Skin of body (tissue), 2 donors: ENCODE data around the gene MPPE1. TPM values are rescaled to one million over a fixed set of nuclear protein-coding genes. Genes with fewer than 3 reads are reported as not detected.
"Not testable (repeated sequence)": the region's sequence is repeated elsewhere in the genome, so short reads cannot be mapped to it uniquely, and the experiment has no call there.

Source experiments
- DNase-seq: peaks from one replicate; lab custom pipeline; 2025; lab: John Stamatoyannopoulos, UW
- total RNA-seq: library from RNA; depleted of rRNA; stranded (reverse); fragments of >200 nt; gene quantifications from one replicate; pipeline ENCODE4 v1.2.3, GENCODE V29; 2014

Gene MPPE1
- total RNA-seq, 1 donor from 2014 or later = 22.7 TPM

DNA sequence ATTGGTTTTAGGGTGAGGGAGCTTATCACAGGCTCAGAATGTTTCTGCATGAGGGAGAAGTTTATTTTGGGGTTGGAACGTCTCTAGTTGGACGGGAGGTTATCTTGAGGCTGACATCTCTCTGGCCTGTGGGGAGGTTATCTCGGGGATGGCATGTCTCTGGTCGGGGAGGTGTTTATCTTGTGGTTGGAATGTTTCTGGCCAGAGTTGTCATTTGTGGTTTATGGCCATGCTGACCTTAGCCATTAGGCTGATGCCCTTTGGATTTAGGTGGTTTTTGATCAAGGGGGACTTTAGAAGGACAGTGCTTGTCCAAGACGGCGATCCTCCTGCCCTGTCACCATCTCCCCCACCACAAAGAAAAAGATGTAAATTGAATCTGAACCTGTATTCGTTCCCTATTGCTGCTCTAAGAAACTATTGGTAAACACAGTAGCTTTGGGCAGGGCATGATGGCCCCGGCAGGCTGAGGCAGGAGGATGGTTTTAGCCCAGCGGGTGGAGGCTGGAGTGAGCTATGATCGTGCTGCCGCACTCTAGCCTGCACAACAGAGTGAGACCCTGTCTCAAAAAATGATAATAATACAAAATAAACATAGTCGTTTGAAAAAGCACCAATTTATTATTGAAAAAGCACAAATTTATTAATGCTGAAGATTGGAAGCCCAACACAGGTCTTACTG is 17.8 kb upstream of the MPPE1 start:
- DNase-seq = no peak

DNA sequence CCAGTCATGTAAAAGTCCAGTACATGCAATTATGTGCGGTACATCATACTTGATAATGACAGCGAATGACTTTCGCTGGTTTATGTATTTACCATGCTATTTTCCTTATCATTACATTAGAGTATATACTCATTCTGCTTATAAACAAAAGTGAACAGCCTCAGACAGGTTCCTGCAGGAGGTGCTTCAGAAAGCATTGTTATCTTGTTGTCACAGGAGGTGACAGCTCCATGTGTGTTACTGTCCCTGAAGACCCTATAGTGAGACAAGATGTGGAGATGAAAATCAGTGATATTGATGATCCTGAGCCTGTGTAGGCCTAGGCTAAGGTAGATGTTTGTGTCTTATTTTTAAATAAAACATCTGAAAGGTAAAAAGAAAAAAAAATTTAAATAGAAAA is 15.3 kb upstream of the MPPE1 start:
- no peak for DNase-seq

DNA sequence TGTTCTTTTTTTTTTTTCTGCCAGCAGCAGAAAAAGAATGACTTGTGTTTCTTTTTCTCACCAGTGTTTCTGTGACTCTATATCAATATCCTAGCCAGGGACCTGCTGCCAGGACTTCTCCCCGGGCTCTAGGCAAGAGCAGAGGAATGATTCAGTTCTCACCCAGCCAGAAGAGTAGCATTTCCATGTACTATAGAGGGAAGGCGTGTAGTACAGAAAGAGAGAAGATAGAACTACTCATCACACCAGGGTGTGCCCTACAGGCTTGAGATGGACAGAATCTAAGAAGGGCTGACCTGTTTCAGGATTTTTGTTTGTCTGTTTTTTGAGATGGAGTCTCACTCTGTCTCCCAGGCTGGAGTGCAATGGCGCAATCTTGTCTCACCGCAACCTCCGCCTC is 11.4 kb upstream of the MPPE1 start:
- DNase-seq = not testable (repeated sequence)

DNA sequence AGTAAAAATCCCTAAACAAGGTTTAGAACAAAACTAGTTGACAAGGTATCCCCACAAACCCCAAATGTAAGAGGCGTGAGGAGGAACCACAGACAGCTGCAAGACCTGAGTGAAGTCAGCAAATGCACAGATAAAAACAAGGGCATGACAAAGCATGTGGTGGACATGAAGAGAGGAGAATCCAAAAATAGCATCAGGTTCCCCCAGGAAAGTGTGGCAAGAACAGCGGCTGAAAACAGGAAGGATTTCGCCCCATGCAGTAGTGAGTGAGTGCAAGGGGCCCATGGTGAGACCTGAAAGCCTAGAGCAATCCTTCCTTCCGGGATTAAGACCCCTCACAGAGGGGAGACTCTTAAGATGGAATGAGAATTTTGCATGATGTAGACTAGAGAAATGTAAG is 8.8 kb upstream of the MPPE1 start:
- DNase-seq = not testable (repeated sequence)

DNA sequence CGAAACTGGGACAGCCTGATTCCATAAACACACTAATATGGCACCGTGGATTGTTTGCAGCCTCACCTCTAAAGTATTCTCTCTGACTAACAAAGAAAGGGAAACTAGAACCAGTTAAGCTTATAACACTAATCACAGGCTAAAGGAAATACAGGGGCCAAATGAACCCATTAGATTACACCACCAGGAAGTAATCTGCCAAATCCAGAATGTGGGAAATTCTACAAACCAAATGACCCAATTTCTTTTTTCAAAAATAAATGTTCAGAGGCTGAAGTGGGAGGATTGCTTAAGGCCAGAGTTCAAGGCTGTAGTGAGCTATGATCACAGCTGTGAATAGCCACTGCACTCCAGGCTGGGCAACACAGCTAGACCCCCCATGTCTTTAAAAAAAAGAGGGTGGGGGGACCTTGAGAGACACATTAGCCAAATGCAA is 1.5 kb upstream of the MPPE1 start:
- DNase-seq = no peak

DNA sequence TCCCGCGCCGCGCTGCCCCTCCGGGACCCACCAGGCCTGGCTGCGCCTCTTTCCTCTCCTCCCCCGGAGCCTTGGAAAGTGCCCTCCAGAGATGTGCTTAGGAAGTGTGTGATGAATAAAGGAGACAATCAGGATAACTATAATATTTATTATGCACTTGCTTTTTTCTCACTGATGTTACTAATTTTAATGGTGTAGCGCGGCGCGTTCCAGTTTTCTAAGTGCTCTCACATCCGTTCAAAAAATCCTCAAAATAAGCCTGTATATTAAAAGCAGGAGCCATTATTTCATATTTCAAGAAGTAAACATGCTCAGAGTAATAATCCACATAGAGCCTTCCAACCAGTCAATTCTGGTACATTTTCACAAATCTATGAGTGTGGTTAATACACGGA is 941 bp upstream of the MPPE1 start:
- peak; percentile 17 for DNase-seq

DNA sequence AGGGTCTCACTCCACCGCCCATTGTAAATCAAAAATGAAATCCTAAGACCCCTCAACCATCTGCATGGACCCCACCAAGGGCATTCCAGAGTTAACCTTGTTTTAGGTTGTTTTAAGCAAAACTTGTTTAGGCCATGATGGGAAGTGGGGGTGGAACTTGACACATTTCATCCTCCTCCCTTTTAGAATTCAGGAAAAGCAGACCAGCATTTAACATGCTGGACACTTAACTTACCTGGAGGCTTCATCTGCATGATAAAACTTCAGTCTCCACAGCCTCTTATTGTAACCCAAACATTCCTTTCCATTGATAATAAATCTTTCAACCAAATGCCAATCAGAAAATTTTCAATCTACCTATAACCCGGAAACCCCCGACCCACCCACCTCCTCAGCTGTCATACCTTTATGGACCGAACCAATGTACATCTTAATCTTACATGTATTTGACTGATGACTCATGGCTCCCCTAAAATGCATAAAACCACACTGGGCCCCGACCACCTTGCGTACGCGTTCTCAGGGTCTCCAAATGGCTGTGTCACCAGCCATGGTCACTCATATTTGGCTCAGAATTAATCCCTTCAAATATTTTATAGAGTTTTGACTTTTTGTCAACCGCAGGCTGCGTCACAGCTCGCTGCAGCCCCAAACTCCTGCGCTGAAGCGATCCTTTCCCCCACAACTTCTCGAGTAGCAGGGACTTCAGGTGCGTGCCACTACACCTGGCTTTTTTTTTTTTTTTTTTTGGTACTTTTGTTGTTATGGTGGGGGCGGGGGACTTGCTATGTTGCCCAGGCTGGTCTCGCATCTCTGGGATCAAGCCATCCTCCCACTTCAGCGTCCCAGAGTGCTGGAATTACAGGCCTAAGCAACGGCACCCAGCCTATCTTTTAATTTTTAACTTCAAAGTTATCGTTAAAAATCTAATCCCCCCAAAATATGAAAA is 917 bp downstream of the MPPE1 start:
- no peak for DNase-seq

DNA sequence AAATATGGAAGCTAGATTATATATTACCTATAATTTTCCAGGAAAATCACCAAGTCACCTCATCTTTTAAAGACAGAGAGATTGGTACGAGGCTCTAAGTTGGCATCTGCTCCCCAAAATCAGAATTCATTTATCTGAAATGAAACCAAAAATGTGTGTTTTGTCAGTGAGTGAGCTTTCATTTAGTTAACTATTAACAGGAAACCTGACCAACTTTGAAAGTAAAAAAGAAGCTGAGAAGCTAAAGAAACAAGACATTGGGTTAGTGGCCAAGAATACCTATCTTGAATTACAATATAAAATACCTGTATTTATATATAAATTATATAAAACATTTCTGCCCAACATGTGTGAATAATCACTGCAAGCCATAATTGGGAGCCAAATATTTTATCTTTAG is 1.9 kb downstream of the MPPE1 start:
- DNase-seq = no peak

DNA sequence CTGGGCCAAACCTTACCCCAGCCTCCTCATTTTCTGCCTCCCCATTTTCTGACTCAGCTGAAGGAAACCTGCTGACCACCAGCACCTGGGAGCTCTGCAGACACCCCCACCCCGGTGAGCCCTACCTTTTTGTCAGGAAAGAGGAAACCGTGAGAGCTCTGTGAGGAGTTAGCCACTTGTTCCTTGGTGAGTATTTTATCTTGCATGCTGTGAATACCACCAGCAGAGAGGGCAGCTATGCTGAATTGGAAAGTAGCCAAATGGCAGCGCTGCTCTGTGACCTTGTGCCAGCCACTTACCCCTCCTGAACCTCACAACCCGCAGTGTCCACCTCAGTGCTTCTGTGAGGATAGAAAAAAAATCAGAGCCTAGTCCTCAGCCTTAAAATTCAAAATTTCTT is 2.5 kb downstream of the MPPE1 start:
- DNase-seq = no peak

DNA sequence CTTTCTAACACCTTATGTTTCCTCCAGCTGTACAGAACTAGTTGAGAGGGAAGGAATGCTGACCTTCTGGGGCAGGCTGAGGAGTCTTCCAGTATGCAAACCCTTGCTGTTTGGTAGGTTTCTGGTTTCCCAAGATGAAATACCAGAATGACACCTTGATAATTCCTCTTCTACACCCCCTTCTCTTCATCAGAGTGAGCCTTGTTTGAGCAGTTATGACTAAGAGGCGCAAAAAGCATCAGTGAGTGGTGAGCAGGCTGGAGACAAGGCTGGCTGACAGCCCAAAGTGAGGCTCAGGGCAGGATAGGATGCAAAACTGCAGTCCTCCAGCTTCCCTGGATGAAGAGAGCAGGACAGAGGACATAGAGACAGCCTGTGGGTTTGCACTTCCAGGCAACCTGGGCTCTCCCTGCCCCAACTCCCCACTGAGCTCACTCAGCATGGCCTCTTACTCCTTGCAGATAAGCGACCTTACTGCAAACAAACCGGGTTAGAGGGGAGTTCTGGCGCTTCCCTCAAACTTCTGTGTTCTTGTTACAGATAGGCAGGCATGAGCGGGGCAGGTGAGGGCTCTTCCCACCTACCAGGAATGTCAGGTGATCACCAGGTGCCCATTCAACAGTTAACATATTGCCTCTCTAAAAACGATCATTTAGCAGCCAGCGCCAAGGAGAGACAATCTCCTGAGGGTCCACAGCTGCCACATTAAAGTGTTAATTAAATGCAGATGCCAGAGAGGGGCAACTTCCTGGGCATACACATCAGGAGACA is 5.4 kb downstream of the MPPE1 start:
- DNase-seq = no peak

DNA sequence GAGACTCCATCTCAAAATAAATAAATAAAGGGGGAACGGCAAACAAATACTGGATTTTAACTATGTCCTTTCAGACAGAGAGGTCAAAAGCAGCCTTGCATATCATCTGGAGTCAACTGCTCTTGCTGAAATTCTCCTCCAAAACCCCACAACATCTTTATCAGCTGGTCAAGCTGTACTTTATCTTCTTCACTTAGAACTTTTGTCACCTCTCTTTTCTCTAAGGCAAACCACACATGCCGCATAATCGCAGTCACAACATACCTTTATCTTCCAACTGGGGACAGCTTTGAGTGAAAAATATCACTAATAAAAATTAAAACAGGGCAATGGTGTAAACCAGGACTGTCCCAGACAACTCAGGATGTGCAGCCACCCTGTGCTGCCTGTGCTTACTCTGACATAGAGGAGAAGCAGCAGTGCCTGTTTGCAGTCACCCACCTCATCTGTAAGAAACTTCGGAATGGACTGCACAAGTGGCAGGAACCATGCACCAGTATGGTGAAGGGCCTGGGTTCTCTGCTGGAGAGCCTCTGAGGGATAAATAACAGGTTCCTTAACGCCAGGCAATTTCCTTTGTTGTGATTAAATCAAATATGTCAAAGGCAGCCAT is 6.2 kb downstream of the MPPE1 start:
- DNase-seq = no peak

DNA sequence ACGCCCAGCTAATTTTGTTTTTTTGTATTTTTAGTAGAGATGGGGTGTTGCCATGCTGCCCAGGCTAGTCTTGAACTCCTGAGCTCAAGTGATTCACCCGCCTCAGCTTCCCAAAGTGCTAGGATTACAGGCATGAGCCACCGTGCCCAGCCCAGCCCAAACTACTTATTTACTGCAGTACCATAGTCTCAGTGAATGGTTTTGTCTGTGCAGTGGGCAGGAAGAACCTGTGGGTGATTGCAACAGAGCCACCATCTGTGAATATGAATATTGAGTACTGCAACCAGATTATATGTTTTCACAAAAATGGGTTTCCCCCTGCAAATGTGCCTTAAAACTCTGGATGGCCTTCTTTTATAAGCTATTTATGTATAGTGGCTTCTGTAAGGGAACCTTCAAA is 9.1 kb downstream of the MPPE1 start:
- no peak for DNase-seq

DNA sequence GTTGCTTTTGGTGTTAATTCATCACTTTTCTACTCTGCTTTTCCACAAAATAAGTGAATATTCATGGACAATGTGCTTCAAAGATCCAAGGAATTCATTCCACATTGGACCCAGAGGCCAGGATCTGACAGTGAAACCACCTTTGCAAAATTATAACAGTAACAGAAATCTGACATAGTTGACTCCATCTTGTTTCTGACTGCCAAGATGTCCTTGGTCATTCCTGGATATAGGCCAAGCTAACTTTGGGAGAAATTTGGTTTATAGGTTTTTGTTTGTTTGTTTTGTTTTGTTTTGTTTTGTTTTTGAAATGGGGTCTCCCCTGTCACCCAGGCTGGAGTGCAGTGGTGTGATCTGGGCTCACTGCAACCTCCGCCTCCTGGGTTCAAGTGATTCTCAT is 10.3 kb downstream of the MPPE1 start:
- no peak for DNase-seq

DNA sequence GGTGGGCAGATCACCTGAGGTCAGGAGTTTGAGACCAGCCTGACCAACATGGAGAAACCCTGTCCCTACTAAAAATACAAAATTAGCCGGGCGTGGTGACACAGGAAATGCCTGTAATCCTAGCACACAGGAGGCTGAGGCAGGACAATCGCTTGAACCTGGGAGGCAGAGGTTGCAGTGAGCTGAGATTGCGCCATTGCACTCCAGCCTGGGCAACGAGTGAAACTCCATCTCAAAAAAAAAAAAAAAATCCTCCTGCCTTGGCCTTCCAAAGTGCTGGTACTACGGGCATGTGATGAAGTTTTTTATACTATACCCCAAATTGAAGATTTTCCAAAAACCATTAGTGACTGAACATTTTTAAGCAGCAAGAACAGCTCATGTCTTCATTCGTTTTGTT is 15.7 kb downstream of the MPPE1 start:
- not testable (repeated sequence) for DNase-seq

DNA sequence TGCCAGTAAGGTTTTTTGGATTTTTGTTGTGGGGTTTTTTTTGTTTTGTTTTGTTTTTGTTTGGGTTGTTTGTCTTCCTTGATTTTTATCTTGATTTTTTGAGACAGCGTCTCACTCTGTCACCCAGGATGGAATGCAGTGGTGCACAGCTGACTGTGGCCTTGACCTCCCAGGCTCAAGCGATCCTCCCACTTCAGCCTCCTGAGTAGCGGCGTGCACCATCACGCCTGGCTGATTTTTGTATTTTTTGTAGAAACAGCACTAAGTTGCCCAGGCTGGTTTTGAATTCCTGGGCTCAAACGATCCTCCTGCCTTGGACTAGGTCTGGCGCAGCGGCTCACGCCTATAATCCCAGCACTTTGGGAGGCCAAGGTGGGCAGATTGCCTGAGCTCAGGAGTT is 16.4 kb downstream of the MPPE1 start:
- no peak for DNase-seq

DNA sequence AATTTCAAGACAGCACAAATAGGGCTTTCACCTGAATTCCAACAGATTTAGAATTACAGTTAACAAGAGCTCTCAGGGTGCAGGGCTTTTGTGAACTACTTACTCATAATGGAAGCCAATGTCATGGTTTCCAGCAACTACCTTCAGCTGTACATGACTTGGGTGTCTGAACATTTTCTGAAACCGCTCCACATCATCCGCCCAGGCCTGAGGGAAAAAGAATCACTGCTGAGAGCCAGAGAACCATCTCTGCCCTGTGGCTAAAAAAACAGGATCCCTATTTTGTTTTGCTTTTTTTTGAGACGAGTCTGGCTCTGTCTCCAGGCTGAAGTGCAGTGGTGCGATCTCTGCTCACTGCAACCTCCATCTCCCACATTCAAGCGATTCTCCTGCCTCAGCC is 18.8 kb downstream of the MPPE1 start:
- no peak for DNase-seq

DNA sequence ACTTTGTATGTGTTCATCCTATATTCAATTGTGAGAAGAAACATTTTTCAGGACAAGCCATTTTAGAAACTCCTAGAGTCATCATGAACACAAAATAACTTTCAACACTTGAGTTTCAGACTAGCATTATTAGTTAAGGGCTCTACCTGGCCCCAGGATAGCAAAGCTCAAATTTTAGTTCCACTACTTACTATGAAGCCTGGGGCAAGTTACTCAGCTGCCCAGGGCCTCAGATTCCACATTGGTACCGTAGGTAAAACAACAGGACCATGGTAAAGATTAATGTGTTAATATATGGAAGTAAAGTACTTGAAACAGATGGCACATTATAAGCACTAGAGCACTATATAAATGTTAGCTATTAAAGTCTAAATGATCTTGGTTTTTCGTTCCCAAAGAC is 19.4 kb downstream of the MPPE1 start:
- no peak for DNase-seq

DNA sequence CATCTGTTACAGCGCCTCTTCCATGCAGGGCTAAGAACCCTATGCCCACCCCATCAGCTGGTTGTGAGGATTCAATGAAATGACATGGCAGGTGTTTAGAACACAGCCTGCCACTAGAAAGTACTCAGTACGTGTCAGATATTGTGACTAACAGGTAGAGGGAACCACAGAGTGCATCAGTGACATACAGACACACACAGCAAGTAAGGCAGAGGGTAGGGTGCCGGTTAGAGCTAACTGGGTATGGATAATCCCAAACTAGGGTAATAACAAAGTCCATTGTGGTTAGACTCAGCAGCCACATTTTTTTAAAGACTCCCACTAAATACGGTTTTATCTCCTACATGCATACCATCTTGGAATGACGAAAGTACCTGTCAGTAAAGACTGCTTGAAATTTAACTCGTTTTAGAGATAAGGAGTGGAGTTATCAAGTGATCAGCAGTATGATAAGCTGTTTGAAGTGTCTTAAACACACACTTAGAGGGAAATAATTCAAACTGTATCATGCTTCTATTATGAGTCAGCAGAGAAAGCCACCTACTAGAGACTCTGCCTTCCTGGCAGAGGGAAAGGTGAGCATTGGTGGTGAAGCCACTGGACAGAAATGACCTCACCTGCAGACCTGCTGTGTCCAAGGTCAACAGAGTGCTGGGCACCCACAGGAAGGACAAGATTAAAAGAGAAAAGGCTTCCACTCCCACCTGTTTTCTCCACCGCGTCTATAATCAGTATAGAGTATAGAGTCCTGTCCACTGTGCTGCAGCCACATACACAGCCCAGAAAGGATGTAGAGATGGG is 20.6 kb downstream of the MPPE1 start:
- no peak for DNase-seq

DNA sequence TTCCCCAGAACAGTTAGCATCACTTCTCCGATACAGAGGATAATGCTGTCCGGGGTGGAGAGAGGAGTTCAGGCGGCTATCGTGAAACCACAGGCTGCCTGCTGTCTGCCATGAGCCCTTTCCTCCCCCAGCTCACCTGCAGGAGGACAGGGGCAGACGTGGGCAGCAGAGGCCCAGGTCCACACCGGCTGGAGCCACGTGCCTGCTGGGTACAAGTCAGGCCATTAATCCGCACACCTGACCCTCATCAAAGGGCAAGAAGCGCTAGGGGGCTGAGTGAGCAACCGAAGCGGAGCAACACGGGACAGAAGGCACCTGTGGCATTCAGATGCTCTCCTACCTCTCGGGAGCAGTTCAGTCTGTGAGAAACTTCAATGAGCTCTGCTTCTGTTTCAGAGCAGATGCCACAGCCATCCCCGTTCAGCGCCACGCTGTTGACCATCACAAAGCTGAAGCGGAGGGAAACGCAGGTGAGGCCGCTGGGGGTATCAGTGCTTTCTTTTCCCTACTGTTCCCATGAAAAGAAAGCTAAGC is 21.5 kb downstream of the MPPE1 start:
- DNase-seq = no peak

DNA sequence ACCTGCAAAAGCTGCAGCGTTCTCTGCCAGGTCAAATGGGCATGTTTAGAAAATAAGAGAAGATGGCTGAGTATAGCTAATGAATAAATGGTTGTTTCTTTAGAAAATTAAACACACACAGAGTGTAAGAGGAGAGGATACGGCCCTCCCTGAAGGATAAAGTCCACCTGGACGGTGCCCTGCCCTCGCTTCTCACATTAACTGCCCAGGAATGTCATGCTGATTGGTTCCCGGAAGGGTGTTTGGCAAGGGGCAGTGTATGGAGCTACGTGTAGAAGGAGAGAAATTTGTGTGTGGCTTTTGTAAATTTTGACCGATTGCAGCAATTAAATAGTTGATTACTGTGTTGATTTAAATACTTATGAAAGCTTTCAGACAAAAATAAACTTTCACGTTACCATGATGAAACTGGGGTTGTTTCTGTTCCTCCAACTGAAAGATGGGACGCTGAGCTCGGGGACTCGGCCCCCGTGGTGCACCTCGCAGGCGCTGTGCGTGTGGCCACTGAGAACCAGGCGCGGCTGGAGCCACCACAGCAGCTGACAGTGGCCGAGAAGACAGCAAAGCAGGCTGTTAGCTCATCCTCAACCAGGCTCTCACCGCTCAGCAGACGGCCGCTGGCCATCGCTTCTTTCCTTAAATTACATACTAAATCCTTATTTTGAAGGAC is 22.7 kb downstream of the MPPE1 start:
- no peak for DNase-seq
